Measurements from ENCODE around the gene USP10.

DNA sequence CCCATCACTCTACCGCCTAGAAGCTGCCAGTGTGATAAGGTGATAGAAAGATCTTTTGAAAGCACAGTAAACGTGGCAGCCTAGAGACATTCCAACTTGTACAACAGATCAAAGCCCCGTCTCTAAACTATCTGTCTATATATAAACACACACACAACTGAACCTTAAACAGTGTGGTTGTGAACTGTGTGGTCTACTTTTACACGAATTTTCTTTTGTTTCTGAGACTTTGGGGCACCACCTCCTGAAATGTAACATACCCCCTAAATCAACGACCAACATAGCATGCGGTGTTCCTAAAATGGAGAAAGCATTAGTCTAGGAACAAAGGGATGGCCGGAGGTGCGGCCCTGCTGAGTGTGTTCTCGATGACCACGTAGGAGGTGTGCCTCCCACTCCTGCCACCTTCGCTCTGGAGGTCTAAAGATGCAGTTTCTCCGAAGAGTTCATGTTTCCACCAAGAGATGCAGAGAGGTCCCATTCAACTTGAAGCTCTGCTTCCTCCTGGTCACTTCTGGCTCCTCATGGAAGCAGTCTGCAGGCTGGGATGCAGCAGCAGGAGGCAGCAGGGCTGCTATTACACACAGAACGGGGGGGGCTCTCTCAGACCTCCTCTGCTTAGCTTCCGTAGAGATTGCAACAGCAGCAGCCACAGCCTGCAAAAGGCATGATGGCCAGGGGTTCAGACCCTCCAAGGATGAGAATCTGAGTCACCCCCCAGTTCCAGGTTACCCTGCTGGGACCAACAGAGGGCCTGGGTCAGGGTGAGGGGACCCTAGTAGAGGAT lies 22.6 kb upstream of the USP10 start:
- TF ChIP-seq, protein P1, sequence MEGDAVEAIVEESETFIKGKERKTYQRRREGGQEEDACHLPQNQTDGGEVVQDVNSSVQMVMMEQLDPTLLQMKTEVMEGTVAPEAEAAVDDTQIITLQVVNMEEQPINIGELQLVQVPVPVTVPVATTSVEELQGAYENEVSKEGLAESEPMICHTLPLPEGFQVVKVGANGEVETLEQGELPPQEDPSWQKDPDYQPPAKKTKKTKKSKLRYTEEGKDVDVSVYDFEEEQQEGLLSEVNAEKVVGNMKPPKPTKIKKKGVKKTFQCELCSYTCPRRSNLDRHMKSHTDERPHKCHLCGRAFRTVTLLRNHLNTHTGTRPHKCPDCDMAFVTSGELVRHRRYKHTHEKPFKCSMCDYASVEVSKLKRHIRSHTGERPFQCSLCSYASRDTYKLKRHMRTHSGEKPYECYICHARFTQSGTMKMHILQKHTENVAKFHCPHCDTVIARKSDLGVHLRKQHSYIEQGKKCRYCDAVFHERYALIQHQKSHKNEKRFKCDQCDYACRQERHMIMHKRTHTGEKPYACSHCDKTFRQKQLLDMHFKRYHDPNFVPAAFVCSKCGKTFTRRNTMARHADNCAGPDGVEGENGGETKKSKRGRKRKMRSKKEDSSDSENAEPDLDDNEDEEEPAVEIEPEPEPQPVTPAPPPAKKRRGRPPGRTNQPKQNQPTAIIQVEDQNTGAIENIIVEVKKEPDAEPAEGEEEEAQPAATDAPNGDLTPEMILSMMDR (IDR thresholded peaks at IDR 0.05): no peak
- no peak for TF ChIP-seq EZH2 (IDR thresholded peaks at IDR 0.05; ENCODE audit: borderline replicate concordance, insufficient read depth, low read depth, low read length, poor library complexity, severe bottlenecking)

All from B cell (primary cell).